Neural cell (in vitro differentiated cells): Measurements from ENCODE around the gene METTL9. TPM values are rescaled to one million over a fixed set of nuclear protein-coding genes. Genes with fewer than 3 reads are reported as not detected.

Source experiments
- H2AFZ ChIP-seq: fragments of 200-600, 300-800 bp; sonication (generic), shearing (Covaris generic); 2 replicates; pipeline ENCODE4 v1.6.0; 2014; ENCODE audit warnings: low read depth, mild to moderate bottlenecking, antibody characterized with exemption, low read length, moderate library complexity
- H3F3A ChIP-seq: fragments of 200-600 bp; shearing (Covaris generic); 2 replicates; pipeline ENCODE4 v1.6.1; 2016; ENCODE audit warnings: mild to moderate bottlenecking, moderate library complexity, mixed read lengths, antibody characterized with exemption, low read length; ENCODE audit not compliant: insufficient read depth, poor library complexity, severe bottlenecking
- H3K27ac ChIP-seq: fragments of 200-600, 300-800 bp; sonication (generic), shearing (Covaris generic); 2 replicates; pipeline ENCODE4 v1.5.1; 2014; ENCODE audit warnings: mild to moderate bottlenecking, low read length, moderate library complexity
- H3K27me3 ChIP-seq: fragments of 300-800, 200-600 bp; sonication (generic), shearing (Covaris generic); 2 replicates; pipeline ENCODE4 v1.6.0; 2014; ENCODE audit warnings: mild to moderate bottlenecking, low read depth, low read length, moderate library complexity; ENCODE audit not compliant: insufficient read depth
- H3K36me3 ChIP-seq: fragments of 300-800, 200-600 bp; sonication (generic), shearing (Covaris generic); 2 replicates; pipeline ENCODE4 v1.5.1; 2014; ENCODE audit warnings: mild to moderate bottlenecking, antibody characterized with exemption, low read length, moderate library complexity; ENCODE audit not compliant: insufficient read depth
- H3K4me2 ChIP-seq: fragments of 300-800, 200-600 bp; sonication (generic), shearing (Covaris generic); 2 replicates; pipeline ENCODE4 v1.6.0; 2014; ENCODE audit warnings: mild to moderate bottlenecking, low read length
- H3K4me3 ChIP-seq: fragments of 300-800, 200-600 bp; sonication (generic), shearing (Covaris generic); 2 replicates; pipeline ENCODE4 v1.5.1; 2014; ENCODE audit warnings: mild to moderate bottlenecking, low read length, moderate library complexity
- H3K79me2 ChIP-seq: fragments of 200-600 bp; shearing (Covaris generic); replicated peaks from 2 replicates; pipeline ENCODE4 v1.6.0; 2014; ENCODE audit warnings: mild to moderate bottlenecking, low read length, moderate library complexity; ENCODE audit not compliant: insufficient read depth
- H3K9ac ChIP-seq: fragments of 300-800, 200-600 bp; sonication (generic), shearing (Covaris generic); 2 replicates; pipeline ENCODE4 v1.6.1; 2016; ENCODE audit warnings: mild to moderate bottlenecking, low read length, mixed read lengths
- H3K9me2 ChIP-seq: fragments of 200-600 bp; shearing (Covaris generic); 2 replicates; pipeline ENCODE4 v1.6.1; 2016; ENCODE audit warnings: mild to moderate bottlenecking, low read length, mixed read lengths; ENCODE audit not compliant: insufficient read depth
- H3K9me3 ChIP-seq: fragments of 200-600, 300-800 bp; sonication (generic), shearing (Covaris generic); 2 replicates; pipeline ENCODE4 v1.6.1; 2016; ENCODE audit warnings: mild to moderate bottlenecking, mixed run types, low read length, moderate library complexity, mixed read lengths
- H4K20me1 ChIP-seq: fragments of 200-600 bp; shearing (Covaris generic); 2 replicates; pipeline ENCODE4 v1.6.1; 2016; ENCODE audit warnings: mild to moderate bottlenecking, mixed run types; ENCODE audit not compliant: insufficient read depth
- EP300 ChIP-seq: fragments of 450-650 bp; conservative IDR thresholded peaks from 2 replicates; pipeline ENCODE4 v1.6.1; 2014; ENCODE audit warnings: antibody characterized with exemption, mild to moderate bottlenecking, moderate library complexity; ENCODE audit not compliant: poor library complexity, severe bottlenecking
- EZH2 ChIP-seq: fragments of 200-600, 300-800 bp; shearing (Covaris generic), sonication (generic); IDR thresholded peaks from 2 replicates; pipeline ENCODE4 v1.6.1; 2014; ENCODE audit warnings: antibody characterized with exemption, low read length, borderline replicate concordance, mild to moderate bottlenecking; ENCODE audit not compliant: insufficient read depth, poor library complexity, severe bottlenecking
- MXI1 ChIP-seq: fragments of 450-650 bp; conservative IDR thresholded peaks from 2 replicates; pipeline ENCODE4 v1.6.1; 2014; ENCODE audit warnings: antibody characterized with exemption, mild to moderate bottlenecking; ENCODE audit not compliant: poor library complexity, severe bottlenecking
- POLR2AphosphoS5 ChIP-seq: IDR thresholded peaks from 2 replicates; pipeline ENCODE4 v1.6.1; 2012
- RAD21 ChIP-seq: fragments of 450-650 bp; conservative IDR thresholded peaks from 2 replicates; pipeline ENCODE4 v1.6.1; 2014; ENCODE audit warnings: antibody characterized with exemption, mild to moderate bottlenecking, moderate library complexity
- SMC3 ChIP-seq: fragments of 450-650 bp; conservative IDR thresholded peaks from 2 replicates; pipeline ENCODE4 v1.6.1; 2014; ENCODE audit warnings: antibody characterized with exemption, mild to moderate bottlenecking, moderate library complexity; ENCODE audit not compliant: poor library complexity
- TAF1 ChIP-seq: IDR thresholded peaks from 2 replicates; pipeline ENCODE4 v1.6.1; 2012; ENCODE audit warnings: low read depth
- polyA plus RNA-seq: library from polyadenylated mRNA; depleted of rRNA; stranded (reverse); fragments of >200 nt; gene quantifications from 2 replicates; pipeline ENCODE4 v1.2.3, GENCODE V29; 2014
- TF ChIP-seq, protein P1 (sequence below): fragments of 450-650 bp; IDR thresholded peaks from 2 replicates; pipeline ENCODE4 v1.5.1; 2014; ENCODE audit warnings: antibody characterized with exemption, mild to moderate bottlenecking, moderate library complexity; ENCODE audit not compliant: poor library complexity, severe bottlenecking
- TF ChIP-seq, protein P2 (sequence below): IDR thresholded peaks from 2 replicates; pipeline ENCODE4 v1.6.1; 2012; ENCODE audit warnings: borderline replicate concordance

The METTL9 gene
- polyA plus RNA-seq, 1 donor from 2014 or later: 483 TPM

- Histone ChIP-seq H3F3A (no peaks in the 10 kb centered on the region), H3K36me3 (no peaks in the 10 kb centered on the region), H3K9me3 (no peaks in the 10 kb centered on the region), H4K20me1 (no peaks in the 10 kb centered on the region), H3K27ac (no peak overlapping the region), H3K9me2 (no peaks in the 10 kb centered on the region), H3K9ac (no peak overlapping the region), H3K4me2 (no peak overlapping the region), H2AFZ (no peak overlapping the region), H3K4me3 (no peak overlapping the region), H3K79me2 (no peaks in the 10 kb centered on the region), H3K27me3 (no peaks in the 10 kb centered on the region)
- TF ChIP-seq EZH2: no peak
- TF ChIP-seq, protein P1, sequence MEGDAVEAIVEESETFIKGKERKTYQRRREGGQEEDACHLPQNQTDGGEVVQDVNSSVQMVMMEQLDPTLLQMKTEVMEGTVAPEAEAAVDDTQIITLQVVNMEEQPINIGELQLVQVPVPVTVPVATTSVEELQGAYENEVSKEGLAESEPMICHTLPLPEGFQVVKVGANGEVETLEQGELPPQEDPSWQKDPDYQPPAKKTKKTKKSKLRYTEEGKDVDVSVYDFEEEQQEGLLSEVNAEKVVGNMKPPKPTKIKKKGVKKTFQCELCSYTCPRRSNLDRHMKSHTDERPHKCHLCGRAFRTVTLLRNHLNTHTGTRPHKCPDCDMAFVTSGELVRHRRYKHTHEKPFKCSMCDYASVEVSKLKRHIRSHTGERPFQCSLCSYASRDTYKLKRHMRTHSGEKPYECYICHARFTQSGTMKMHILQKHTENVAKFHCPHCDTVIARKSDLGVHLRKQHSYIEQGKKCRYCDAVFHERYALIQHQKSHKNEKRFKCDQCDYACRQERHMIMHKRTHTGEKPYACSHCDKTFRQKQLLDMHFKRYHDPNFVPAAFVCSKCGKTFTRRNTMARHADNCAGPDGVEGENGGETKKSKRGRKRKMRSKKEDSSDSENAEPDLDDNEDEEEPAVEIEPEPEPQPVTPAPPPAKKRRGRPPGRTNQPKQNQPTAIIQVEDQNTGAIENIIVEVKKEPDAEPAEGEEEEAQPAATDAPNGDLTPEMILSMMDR: no peak
- TF ChIP-seq, protein P2, sequence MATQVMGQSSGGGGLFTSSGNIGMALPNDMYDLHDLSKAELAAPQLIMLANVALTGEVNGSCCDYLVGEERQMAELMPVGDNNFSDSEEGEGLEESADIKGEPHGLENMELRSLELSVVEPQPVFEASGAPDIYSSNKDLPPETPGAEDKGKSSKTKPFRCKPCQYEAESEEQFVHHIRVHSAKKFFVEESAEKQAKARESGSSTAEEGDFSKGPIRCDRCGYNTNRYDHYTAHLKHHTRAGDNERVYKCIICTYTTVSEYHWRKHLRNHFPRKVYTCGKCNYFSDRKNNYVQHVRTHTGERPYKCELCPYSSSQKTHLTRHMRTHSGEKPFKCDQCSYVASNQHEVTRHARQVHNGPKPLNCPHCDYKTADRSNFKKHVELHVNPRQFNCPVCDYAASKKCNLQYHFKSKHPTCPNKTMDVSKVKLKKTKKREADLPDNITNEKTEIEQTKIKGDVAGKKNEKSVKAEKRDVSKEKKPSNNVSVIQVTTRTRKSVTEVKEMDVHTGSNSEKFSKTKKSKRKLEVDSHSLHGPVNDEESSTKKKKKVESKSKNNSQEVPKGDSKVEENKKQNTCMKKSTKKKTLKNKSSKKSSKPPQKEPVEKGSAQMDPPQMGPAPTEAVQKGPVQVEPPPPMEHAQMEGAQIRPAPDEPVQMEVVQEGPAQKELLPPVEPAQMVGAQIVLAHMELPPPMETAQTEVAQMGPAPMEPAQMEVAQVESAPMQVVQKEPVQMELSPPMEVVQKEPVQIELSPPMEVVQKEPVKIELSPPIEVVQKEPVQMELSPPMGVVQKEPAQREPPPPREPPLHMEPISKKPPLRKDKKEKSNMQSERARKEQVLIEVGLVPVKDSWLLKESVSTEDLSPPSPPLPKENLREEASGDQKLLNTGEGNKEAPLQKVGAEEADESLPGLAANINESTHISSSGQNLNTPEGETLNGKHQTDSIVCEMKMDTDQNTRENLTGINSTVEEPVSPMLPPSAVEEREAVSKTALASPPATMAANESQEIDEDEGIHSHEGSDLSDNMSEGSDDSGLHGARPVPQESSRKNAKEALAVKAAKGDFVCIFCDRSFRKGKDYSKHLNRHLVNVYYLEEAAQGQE: no peak
- no peak for TF ChIP-seq RAD21
- no peak for TF ChIP-seq MXI1
- no peak for TF ChIP-seq EP300
- TF ChIP-seq TAF1: no peak
- no peak for TF ChIP-seq POLR2AphosphoS5
- no peak for TF ChIP-seq SMC3
These were observed 83.8 kb downstream of the METTL9 start for GRCh38 chr16:21683184-21683583.

DNA sequence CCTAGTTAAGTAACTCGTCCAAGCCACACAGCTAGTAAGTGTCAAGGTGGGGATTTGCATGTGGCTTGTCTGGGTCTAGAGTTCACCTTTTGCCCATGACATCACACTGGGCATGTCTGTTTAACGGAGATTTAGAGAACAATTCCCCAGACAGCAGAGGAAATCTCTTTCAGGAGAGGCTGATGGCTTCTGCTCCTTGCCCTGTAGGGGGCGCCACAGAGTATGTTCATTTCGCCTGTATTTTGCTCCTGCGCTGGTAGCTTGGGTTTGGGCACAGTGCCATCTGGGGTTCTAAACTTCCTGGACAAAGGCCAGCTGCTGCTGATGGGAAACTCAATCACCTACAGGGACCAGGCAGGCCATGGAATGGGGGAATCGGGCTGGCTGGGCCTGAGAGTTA lies 84.8 kb downstream of the METTL9 start:
- H3K27me3 ChIP-seq: no peaks in the 10 kb centered on the region
- no peaks in the 10 kb centered on the region for H3K9me2 ChIP-seq
- no peaks in the 10 kb centered on the region for H4K20me1 ChIP-seq
- no peaks in the 10 kb centered on the region for H3F3A ChIP-seq
- no peaks in the 10 kb centered on the region for H3K9me3 ChIP-seq
- H3K36me3 ChIP-seq: no peaks in the 10 kb centered on the region
- no peaks in the 10 kb centered on the region for H3K79me2 ChIP-seq
- no peak overlapping the region for H3K4me2 ChIP-seq
- no peak overlapping the region for H2AFZ ChIP-seq
- no peak overlapping the region for H3K9ac ChIP-seq
- H3K4me3 ChIP-seq: no peak overlapping the region
- H3K27ac ChIP-seq: no peak overlapping the region
- TF ChIP-seq RAD21: no peak
- TF ChIP-seq EZH2: no peak
- TF ChIP-seq, protein P1: no peak
- no peak for TF ChIP-seq EP300
- TF ChIP-seq POLR2AphosphoS5: no peak
- TF ChIP-seq MXI1: no peak
- TF ChIP-seq SMC3: no peak
- TF ChIP-seq TAF1: no peak
- TF ChIP-seq, protein P2: no peak
